ENCODE measurements around the gene IRF4.
A peak's percentile ranks its signal among the peaks of the same experiment; 100 is the strongest.

The IRF4 gene

DNA sequence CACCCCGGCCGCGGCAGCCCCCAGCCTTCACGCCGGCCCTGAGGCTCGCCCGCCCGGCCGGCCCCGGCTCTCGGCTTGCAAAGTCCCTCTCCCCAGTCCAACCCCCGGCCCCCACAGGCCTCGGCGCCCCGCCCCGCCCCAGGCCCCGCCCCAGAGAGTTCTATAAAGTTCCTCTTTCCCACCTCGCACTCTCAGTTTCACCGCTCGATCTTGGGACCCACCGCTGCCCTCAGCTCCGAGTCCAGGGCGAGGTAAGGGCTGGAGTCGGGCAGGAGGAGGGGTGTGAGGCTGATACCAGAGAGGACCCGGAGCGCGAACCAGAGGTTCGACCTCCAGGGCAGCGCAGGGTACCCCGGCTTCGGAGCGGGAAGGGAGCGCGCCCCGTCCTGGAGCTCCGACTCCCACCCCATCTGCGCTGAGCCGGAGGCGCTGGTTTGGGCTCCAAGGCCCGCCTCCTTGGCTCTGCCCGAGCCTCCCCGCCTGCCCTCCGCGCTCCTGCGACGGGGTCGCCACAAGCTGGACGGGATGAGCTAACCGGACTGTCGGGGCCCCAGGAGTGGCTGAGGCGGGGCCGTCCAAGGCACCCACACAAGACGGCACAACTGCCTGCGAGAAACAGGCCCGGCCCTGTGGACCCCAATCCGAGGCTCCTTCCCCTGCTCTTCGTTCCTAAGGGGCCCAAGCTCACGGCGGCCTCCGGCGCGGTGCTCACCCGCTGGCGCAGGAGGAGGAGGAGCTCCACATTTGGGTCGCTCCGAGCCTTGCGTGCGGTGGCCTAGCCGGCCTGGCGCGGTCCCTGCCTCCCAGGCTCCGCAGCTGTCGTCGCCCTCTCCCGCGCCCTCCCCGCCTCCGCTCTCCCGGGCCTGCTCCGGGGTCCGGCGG, at the start of gene IRF4:
Gene IRF4, plus strand, starts transcription at position 194 of the 882 bp plus-strand sequence. CDS start 1,401 bp downstream, outside the sequence.
- no peak for DNase-seq (ENCODE audit: low read depth)

DNA sequence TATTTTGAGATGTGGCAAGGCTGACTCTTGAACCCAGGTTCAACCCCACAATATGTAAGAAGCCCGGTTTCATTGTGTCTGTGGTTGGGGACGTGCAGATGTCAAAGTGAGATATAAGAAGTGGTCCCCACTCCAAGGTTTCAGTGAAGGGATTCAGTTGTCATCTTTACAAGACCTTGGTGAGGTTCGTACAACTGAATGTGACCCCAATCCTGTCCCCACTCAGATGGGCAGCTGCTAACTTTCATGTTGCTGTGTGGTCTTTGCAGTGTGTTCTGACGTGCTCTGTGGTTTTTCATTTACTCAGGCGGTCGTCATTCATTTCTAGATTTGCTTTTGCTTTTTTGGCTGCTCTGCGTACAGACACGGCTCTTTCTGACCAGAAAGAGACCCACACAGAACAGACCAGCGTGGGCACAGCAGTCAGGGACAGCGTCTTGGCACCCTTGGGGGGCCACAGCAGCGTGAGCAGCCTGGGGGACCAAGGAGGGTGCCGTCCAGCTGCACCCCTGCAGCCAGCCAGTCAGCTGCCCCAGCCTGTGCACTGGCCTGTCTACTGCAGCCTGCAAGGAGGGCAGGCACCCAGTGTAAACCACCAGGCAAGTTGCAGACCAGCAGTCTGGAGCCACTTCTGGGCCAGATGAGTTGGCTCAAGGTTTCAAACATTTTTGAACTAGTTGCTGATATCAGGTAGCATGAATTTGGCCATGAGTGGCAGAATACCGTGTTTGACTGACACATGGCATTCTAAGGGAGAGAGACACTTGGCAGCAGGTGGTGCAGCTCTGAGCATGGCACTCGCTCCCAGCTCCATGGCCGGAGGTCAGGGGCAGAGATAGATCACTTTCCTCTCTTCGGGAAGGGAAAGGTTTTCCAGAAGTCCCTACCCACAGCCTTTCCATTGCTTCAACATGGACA, 49.4 kb upstream of the IRF4 start:
- no peak for DNase-seq (ENCODE audit: low read depth)

DNA sequence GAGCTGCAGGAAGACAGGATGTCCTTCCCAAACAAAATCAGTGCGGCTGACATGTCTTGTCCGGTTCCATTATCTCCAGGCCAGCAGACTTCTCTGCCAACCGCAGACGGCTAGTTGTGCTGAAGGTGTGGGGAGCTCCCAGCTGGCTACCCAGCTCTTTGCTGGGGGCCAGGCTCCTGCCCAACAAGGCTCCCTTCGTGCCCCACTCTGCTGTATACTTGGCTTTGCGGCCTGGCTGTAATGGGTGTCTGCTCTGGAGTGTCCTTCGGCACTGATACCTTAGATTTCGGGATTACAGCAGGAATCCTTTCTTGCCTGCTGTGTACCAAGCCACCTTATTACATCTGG, 48.7 kb upstream of the IRF4 start:
- DNase-seq (ENCODE audit: low read depth): no peak

DNA sequence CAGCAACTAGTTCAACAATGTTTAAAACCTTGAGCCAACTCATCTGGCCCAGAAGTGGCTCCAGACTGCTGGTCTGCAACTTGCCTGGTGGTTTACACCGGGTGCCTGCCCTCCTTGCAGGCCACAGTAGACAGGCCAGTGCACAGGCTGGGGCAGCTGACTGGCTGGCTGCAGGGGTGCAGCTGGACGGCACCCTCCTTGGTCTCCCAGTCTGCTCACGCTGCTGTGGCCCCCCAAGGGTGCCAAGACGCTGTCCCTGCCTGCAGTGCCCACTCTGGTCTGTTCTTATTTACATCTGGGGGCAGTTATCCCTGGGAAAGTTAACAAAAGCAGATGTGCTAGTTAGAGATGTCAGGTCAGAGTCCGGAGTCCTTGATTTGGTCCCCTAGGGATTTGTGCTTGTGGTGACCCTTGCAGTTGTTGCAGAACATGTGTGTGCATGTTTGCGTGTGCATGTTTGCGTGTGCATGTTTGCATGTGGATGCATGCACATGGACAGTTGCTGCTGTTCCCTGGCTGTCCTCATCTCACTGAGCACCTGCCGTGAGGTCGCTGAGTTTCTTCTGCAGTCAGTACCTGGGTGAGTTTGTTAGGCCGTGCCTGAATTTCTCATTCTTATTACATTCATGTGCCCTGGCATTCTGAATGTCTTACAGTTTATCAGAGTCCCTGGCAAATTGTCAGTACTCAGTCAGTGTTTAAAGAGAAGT, 48.2 kb upstream of the IRF4 start:
- no peak for DNase-seq (ENCODE audit: low read depth)

DNA sequence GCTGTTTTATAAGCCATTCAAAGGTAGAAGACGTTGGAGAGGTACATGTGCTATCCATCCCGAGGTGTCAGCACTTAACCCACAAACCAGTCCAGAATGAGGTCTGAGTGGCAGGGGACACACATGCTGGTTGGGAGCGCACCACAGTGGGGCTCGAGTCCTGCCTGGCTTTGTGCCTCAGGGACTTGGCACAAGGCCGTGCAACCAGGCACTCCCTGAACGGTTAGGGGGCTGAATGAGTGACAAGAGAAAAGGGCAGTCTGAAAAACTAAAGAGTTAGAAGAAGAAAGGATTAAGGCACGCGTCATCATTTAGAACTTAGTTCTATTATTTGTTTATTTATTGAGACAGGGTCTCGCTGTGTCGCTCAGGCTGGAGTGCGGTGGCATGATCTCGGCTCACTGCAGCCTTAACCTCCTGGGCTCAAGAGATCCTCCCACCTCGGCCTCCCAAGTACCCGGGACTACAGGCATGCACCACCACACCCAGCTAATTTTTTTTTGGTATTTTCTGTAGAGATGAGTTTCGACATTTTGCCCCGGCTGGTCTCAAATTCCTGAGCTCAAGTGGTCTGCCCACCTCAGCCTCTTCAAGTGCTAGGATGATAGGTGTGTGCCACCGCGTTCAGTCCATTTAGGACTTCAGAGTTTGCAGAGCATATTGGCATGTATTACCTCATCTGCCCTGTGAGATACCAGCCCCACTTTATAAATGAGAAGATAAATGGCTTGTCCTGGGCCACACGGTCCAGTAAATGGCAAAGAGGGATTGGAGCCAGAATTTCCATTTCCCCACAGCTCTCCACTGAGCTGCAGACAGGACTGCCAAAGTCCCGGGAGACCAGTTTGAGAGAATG, 47.4 kb upstream of the IRF4 start:
- no peak for DNase-seq (ENCODE audit: low read depth)

DNA sequence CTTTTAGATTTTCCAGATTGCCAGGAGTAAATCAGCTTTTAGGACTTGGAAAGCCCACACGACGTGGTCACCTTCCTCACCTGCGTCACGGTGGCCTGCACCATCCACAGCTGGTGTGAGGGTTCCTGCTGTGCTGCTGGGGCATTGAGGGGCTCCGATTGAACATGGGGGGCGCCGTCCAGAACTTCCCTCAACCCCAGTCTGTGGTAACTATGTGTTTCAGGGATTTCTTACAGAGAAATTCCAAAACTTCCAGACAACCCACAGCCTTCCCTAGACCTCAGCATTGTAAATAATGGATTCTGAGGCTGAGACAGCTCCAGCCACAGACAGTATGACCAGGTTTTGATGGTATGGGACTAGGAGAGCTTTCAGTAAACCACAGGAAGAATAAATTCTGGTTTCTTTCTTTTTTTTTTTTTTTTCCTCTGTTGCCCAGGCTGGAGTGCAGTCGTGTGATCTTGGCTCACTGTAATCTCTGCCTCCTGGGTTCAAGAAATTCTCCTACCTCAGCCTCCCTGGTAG, 46.7 kb upstream of the IRF4 start:
- peak; percentile 31 for DNase-seq (ENCODE audit: low read depth)

DNA sequence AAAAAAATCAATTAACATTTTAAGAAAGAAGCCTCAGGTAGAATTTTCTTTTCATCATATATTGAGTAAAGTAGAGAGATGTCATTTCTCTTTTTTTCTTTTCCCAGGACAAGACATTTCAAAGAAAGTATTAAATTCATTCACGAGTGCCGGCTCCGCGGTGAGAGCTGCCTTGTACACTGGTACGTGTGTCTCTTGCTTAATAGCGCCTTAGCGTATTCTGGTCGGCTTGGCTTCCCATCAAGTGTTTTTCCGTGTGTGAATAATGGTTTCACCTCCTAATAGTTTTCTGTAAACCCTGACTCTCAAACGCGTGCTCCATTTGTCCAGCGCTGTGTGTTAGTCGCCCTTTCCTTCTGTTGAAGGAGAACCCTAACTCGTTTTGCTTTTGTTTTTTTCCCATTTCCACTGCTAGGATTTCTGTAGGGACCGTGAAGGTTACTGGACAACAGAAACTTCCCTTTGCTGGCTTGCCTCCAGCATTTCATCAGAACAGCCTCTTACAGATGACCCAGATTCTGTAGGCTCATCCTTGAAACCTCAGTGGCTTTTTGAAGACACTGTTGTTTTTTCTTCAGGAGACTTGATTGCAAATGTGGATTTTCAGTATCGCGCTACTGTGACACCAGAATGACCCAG, 45.7 kb upstream of the IRF4 start:
- no peak for DNase-seq (ENCODE audit: low read depth)

DNA sequence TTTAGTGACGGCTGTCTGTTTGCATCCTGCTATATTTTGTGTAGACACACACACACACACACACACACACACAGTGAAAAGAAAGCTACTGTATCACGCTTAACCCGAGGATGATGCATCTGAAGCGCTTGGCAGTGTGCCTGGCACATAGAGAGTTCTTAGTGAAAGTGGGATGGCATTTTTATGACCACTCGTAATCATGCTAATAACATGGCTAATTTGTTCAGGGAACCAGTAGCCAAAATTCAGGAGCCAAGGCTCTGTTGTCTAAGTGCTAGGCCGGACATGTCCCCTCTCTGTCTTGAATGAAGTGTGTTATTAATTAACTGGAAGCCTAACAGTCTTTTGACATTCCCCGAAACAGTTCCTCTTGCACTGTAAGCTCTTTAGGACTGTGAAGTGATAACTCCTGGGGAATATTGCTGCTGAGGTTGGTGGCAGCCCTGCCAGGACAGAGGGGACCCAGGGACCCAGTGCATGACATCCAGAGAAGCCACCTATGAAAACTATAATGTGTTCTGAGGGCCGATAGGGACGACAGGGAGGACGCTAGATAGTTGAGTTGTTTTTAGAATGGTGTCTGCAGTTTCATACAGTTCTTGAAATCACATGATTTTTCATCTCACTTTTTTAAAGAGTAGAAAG, 45.0 kb upstream of the IRF4 start:
- DNase-seq (ENCODE audit: low read depth): peak; percentile 14

DNA sequence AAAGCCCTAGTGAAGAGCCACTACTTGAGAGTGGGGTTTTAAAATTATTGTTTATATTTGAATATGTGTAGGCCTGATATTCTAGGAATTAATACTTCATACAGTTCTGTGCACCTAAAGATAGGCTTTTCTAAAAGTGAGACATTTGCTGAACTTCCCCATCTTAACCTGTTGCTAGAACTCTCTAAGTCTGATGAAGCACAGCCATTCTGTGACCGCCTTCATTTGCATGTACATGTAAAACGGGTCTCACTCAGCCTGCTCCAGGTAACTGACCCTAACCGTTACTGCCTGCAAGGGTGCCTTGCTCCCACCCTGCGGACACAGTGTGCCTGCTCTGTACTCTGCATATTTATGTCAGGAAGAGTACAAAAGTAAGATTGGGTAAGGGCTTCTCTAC, 44.3 kb upstream of the IRF4 start:
- DNase-seq (ENCODE audit: low read depth): no peak

DNA sequence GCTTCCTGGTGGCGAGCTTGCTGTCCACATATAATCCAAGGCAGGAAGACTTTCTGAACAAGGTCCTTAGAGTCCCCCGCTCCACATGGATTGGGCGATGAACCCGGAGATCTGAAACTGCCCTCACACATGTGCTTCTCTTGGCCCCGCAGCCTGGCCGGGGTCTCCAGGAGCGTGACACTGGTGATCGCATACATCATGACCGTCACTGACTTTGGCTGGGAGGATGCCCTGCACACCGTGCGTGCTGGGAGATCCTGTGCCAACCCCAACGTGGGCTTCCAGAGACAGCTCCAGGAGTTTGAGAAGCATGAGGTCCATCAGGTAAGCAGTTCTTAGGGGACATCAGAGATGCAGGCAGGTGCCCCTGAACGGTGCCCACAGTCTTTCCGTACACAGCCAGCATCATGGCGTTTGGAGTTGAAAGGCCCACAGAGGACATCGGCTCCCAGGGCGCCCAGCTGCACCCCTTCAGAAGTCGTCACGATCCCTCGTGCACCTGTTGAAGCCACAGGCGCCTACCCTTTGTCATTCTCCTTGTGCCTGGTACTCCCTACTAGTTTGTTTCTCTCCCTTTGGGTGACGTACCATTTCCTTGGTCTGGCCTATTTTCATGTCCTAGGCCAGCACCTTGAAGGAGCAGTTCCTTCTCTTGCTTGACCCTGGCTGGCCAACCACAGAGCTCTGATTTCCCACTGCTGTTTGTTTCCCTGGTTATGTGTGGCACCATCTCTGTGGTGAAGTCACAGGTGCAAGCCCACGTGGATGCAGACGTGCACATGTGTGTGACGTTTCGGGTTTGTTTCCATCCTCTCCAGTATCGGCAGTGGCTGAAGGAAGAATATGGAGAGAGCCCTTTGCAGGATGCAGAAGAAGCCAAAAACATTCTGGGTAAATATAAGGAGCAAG, 43.3 kb upstream of the IRF4 start:
- DNase-seq (ENCODE audit: low read depth): no peak

DNA sequence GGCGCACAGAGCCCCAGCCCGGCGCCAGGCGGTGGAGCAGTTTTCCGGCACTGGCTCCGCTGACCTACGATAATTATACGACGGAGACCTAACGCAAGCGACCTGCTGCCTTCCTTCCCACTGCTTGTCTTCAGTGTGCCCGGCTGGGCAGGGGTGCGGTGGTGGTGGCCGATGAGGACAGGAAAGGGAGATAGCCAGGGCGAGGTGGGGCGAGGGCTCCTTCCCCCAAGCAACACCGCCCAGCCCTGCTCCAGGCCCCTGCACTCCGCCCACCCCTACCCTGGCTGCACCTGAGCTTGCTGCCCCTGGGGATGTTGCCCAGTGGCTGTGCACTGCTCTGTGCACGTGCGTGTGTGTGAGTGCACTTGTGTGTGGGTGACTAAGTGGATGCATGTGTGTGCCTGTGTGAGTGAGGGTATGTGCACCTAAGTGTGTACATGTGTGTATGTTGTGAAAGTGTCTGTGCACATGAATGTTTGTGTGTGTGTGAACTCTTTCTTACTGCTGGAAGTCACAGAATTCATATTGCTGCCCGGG, 42.6 kb upstream of the IRF4 start:
- no peak for DNase-seq (ENCODE audit: low read depth)

DNA sequence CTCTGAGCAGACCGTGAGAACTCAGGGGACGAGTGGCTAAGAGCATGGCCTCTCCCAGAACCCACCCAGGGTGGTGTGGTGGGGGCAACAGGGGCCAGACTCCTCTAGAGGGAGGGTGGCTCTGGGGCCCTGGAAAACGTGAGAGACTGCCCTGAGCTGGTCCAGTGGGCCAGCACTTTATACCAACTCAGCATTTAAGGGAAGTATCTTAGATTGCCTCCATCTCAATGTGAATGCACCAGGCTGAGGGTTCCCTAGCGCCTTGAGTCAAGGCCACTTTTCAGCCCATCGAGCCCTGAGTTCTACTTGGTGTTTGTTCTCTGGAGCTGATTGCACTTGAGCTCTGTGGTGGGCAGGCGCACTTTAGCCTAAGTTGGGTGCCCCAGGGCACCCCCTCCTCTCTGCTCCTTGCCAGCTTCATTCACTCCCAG, 42.0 kb upstream of the IRF4 start:
- no peak for DNase-seq (ENCODE audit: low read depth)

DNA sequence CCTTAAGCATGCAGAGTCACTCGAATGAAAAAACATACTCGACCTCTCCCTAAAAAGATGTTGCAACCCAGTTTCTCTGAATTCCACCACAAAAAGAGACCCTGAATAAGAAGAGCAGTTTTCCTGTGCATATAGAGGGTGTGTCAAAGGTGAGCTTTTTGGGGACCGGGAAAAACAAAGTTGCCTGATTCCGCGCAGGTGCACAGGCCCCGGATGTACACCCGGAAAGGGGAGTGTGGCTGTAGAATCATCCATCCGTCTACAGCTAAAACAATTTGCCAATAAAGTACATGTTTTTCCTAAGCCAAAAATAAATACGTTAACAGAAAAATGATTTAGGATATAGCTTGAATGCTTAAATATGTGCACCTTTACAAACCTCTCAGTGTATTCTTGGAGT, 41.2 kb upstream of the IRF4 start:
- DNase-seq (ENCODE audit: low read depth): no peak

DNA sequence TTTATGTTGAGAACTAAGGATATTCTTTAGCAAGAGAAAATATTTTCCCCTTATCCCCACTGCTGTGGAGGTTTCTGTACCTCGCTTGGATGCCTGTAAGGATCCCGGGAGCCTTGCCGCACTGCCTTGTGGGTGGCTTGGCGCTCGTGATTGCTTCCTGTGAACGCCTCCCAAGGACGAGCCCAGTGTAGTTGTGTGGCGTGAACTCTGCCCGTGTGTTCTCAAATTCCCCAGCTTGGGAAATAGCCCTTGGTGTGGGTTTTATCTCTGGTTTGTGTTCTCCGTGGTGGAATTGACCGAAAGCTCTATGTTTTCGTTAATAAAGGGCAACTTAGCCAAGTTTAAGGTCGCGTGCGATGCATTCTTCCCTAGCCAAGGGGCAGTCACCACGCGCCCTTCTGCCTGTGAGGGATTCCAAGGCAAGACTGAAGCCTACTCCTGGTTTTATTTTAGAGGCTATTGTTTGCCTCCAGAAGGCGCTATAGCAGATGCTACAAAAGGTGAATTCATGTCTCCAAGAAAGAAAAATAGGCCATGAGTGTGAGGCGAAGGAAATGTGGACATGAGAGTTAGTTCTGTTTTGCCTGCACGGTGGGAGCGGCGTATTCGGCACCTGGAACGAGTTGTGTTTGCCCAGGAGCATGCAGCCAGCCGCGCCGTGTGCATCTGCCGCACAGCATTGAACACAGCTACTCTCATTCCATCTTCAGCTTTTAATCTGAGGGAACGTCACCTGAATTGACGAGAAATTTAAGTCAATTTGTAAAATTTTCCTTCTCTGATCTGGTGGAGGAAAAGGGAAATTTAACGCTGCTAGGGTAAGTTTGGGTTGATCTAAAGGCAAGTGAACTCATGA, 40.3 kb upstream of the IRF4 start:
- DNase-seq (ENCODE audit: low read depth): no peak

DNA sequence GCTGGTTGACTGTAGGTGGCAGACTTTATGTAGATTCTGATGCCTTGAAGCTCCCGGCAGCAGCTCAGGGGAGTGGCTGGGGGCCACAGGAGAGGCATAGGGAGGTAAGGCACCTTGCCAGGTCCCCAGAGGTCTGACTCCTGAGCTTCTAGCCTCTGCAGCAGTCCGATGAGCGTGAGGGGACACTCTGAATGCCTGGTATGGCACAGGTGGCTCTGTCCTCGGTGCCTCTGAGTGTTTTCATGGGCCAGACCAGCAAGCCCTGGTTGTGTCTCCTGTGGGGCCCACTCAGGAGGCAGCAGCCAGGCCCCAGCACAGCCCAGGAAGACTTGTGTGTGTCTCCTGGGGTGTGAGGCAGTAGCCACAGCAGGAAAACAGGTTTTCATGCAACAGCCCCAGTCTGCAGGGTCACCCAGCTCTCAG, 39.7 kb upstream of the IRF4 start:
- DNase-seq (ENCODE audit: low read depth): no peak

DNA sequence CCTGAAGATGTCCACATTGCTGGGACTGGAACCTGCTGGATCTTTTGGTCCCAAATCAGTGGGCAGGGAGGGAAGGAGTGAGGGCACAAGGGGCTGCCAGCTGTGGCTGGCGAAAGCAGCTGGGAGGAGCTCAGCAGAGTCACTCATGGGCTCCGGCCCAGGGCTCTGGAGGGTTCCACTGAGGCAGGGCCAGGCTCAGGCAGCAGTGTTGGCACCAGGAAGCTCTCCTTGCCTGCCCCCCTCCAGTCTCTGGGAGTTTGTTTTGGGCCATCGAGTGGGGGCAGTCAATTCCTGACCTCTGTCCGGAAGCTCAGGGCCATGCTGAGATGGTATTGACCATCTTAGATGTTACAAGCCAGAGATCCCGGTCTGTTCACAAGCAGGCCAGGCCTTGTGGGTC, 39.1 kb upstream of the IRF4 start:
- no peak for DNase-seq (ENCODE audit: low read depth)

DNA sequence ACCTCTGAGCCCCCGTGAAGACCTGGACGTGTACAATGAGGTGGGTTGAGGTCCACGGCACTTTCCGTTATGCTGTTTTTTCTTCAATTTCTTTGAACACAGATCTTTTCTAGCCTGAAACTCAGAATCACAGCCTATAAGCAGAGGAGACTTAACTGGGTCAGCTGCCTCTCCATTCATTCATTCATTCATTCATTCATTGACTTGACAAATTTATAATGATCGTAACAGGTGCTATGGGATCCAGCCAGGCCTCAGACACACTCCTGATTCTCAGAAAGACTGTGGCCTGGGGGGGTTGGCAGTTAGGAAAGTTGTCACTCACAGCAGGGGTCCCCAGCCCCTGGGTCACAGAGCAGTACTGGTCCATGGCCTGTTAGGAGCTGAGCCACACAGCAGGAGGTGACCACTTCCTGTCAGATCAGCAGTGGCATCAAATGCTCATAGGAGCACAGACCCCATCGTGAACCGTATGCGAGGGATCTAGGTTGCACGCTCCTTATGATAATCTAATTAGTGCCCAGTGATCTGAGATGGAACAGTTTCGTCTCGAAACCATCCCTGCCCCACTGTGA, 38.6 kb upstream of the IRF4 start:
- DNase-seq (ENCODE audit: low read depth): no peak

Measured in GM04503 (cell line).